K562 (cell line): Measurements from ENCODE around the gene TIAM1. TPM values are rescaled to one million over a fixed set of nuclear protein-coding genes. Genes with fewer than 3 reads are reported as not detected.

Experiments
- ATAC-seq: fragments of 200-7000 bp; cut with Tn5 transposase; 3 replicates; pipeline ENCODE4 v1.9.1; 2020; ENCODE audit warnings: moderate library complexity
- BruUV-seq: library from RNA; stranded (reverse); fragments of 400-500 nt; replicated peaks from 2 replicates; lab custom pipeline; 2021; lab: Mats Ljungman, UMichigan
- CTCF ChIA-PET: fragments of 300-600 bp; formaldehyde crosslinking; extraction: SDS; loops from one replicate; lab custom pipeline; 2021; ENCODE audit warnings: low intra/inter-chr PET ratio; lab: Yijun Ruan, JAX
- POLR2A ChIA-PET: fragments of 300-600, 350-650 bp; sonication (Branson Sonifier 250); formaldehyde crosslinking; extraction: SDS; loops from one replicate; lab custom pipeline; 2021; ENCODE audit warnings: antibody characterized with exemption, inconsistent platforms; lab: Yijun Ruan, JAX
- DNase-seq, 4 experiments: peaks; one replicate each; pipeline versions ENCODE4 v3.0.0 to v3.0.0-alpha.2; 2011 to 2018; ENCODE audit warnings: low spot score in 3 of 4, mixed read lengths in 3 of 4; ENCODE audit errors: extremely low read depth in 1 of 4
- FAIRE-seq: peaks from 2 replicates; lab custom pipeline; 2011; peaks lifted over from hg19 to GRCh38; lab: Jason Lieb, UNC
- H2AFZ ChIP-seq: 2 replicates; pipeline ENCODE4 v1.6.0; 2011; ENCODE audit warnings: low read depth, low read length, control low read depth, inconsistent platforms
- H3K27ac ChIP-seq: fragments of 200-600 bp; 3 replicates; pipeline ENCODE4 v1.8.0; 2011; ENCODE audit warnings: low read depth, mild to moderate bottlenecking, control low read depth, inconsistent platforms, low read length, moderate library complexity, mixed read lengths; ENCODE audit errors: extremely low read depth
- H3K27me3 ChIP-seq, 2 experiments: fragments of 300-600 bp in 1 of 2; 2 replicates in 1 of 2; 3 replicates in 1 of 2; pipeline versions ENCODE4 v1.6.0 to v1.8.0; 2011; ENCODE audit warnings: inconsistent platforms in 2 of 2, low read length in 2 of 2, mild to moderate bottlenecking in 1 of 2, mixed read lengths in 1 of 2, moderate library complexity in 1 of 2; ENCODE audit not compliant: control insufficient read depth in 2 of 2, insufficient read depth in 2 of 2
- H3K36me3 ChIP-seq: fragments of 300-600 bp; 3 replicates; pipeline ENCODE4 v1.8.0; 2011; ENCODE audit warnings: mild to moderate bottlenecking, low read length, inconsistent platforms; ENCODE audit not compliant: control insufficient read depth, insufficient read depth
- H3K4me1 ChIP-seq, 2 experiments: fragments of 200-600 bp in 1 of 2; replicated peaks in 1 of 2; 2 replicates in 1 of 2; 3 replicates in 1 of 2; pipeline versions ENCODE4 v1.5.1 to v1.8.0; 2011; ENCODE audit warnings: inconsistent platforms in 2 of 2, low read length in 2 of 2, mild to moderate bottlenecking in 1 of 2, mixed read lengths in 1 of 2, moderate library complexity in 1 of 2; ENCODE audit not compliant: control insufficient read depth in 2 of 2, insufficient read depth in 2 of 2
- H3K4me2 ChIP-seq: 2 replicates; pipeline ENCODE4 v1.6.1; 2011; ENCODE audit warnings: low read length, control low read depth, inconsistent platforms, mixed read lengths; ENCODE audit not compliant: insufficient read depth
- H3K4me3 ChIP-seq: fragments of 200-600 bp; sonication (generic), shearing (Covaris generic); 2 replicates; pipeline ENCODE4 v1.5.1; 2016; ENCODE audit warnings: control low read depth, inconsistent platforms
- H3K79me2 ChIP-seq: fragments of 200-600 bp; 3 replicates; pipeline ENCODE4 v1.8.0; 2011; ENCODE audit warnings: low read length, inconsistent platforms; ENCODE audit not compliant: control insufficient read depth, insufficient read depth
- H3K9ac ChIP-seq, 2 experiments: 2 replicates each; pipeline versions ENCODE4 v1.6.0 to v1.6.1; 2011; ENCODE audit warnings: low read depth in 2 of 2, low read length in 2 of 2, control low read depth in 1 of 2, inconsistent platforms in 1 of 2, mild to moderate bottlenecking in 1 of 2, mixed read lengths in 1 of 2; ENCODE audit not compliant: insufficient read depth in 1 of 2
- H3K9me1 ChIP-seq: one replicate; pipeline ENCODE4 v1.6.0; 2011; ENCODE audit warnings: inconsistent platforms, mild to moderate bottlenecking, low read length, moderate library complexity; ENCODE audit not compliant: control insufficient read depth, insufficient read depth
- H3K9me3 ChIP-seq: replicated peaks from 2 replicates; pipeline ENCODE4 v1.5.1; 2011; ENCODE audit warnings: low read depth, low read length, inconsistent platforms; ENCODE audit not compliant: control insufficient read depth, insufficient read depth
- H4K20me1 ChIP-seq: replicated peaks from 2 replicates; pipeline ENCODE4 v1.6.1; 2011; ENCODE audit warnings: low read length, inconsistent platforms, mixed read lengths; ENCODE audit not compliant: control insufficient read depth, insufficient read depth
- GTF2E2 ChIP-seq: fragments of 200-800 bp; sonication (Bioruptor generic); IDR thresholded peaks from 2 replicates; pipeline ENCODE4 v1.6.1; 2016; ENCODE audit warnings: missing genetic modification characterization, missing compliant biosample characterization
- HLTF ChIP-seq: fragments of 450-650 bp; IDR thresholded peaks from 2 replicates; pipeline ENCODE4 v1.6.1; 2016
- MCM7 ChIP-seq, 2 experiments: fragments of 450-650 bp; IDR thresholded peaks; 2 replicates each; pipeline ENCODE4 v1.6.1; 2016 to 2018
- PHB ChIP-seq: fragments of 250-450 bp; sonication (Bioruptor Pico); IDR thresholded peaks from 2 replicates; pipeline ENCODE4 v1.5.0; 2021
- WGBS: fragments of 100-300 bp; shearing (Covaris generic); methylation state at CpG from one replicate; pipeline ENCODE4 v1.1.6; 2016; ENCODE audit warnings: low coverage, mixed read lengths; ENCODE audit not compliant: insufficient coverage; ENCODE audit errors: missing lambda C conversion rate; 5-methylcytosine and 5-hydroxymethylcytosine counted together
- in situ Hi-C: fragments of 300-500 bp; cut with MboI; formaldehyde crosslinking; loops from 4 replicates; pipeline ENCODE4 v1.15.0; 2018; ENCODE audit warnings: inconsistent platforms, mixed read lengths
- intact Hi-C: fragments of 100-400 bp; cut with micrococcal nuclease; formaldehyde crosslinking; loops from 2 replicates; pipeline ENCODE4 v1.14.2; 2022
- polyA plus RNA-seq, 8 experiments: library from polyadenylated mRNA; depleted of rRNA in 4 of 8; stranded (reverse) in 5 of 8; unstranded in 3 of 8; fragments of >200 nt; fragmentation: Nextera tagmentation in 2 of 8; fragmentation: Illumina TruSeq in 1 of 8; extraction: Ambion mirVana in 2 of 8; extraction: Trizol in 1 of 8; gene quantifications; 2 replicates each; pipeline versions ENCODE4 v1.2.1 to v1.2.3, GENCODE V29; 2011 to 2014; ENCODE audit warnings: inconsistent platforms in 1 of 8, missing spikeins in 1 of 8
- total RNA-seq, 7 experiments: library from RNA; depleted of rRNA in 6 of 7; stranded (reverse); fragments of >200 nt in 6 of 7; fragmentation: Illumina TruSeq in 2 of 7; extraction: Trizol in 2 of 7; gene quantifications; 2 replicates each; pipeline versions ENCODE4 v1.2.1 to v1.2.3, GENCODE V29; 2011 to 2021; ENCODE audit warnings: low replicate concordance in 1 of 7
- TF ChIP-seq, protein P1 (sequence below): fragments of 250-450 bp; sonication (Bioruptor Pico); IDR thresholded peaks from 2 replicates; pipeline ENCODE4 v1.4.0; 2020; ENCODE audit warnings: mild to moderate bottlenecking, moderate library complexity, borderline replicate concordance
- TF ChIP-seq, protein P2 (sequence below): fragments of 450-650 bp; IDR thresholded peaks from 2 replicates; pipeline ENCODE4 v1.6.1; 2016
- TF ChIP-seq, protein P3 (sequence below): sonication (generic); formaldehyde crosslinking; IDR thresholded peaks from 2 replicates; pipeline ENCODE4 v1.8.1; 2022; ENCODE audit warnings: missing genetic modification reagents

Gene TIAM1
- total and polyA plus RNA-seq, 9 of the 15 experiments (the other 6 are each of a cell fraction or from before 2014, with no cell fraction given): 0.11 TPM; not detected in 8

DNA sequence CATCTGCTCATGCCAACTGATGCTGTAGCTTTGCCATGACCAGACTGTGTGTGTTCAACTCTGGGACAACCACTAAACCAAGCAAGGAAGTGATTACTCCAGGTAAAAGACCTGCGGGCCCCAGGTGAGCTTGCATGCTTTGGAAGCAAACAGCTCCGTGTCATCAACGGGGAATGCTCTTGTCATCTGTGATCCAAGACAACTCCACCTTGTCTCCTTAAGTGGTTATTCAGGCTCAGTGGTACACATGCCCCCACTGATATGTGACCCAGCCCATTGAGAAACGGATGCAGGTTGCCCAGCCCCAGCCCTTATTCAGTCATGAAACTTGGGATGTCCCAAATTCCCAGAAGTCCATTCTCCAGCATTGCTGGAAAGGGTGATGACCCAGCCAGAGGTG, 89.0 kb downstream of the TIAM1 start (continued):
- TF ChIP-seq, protein P1, sequence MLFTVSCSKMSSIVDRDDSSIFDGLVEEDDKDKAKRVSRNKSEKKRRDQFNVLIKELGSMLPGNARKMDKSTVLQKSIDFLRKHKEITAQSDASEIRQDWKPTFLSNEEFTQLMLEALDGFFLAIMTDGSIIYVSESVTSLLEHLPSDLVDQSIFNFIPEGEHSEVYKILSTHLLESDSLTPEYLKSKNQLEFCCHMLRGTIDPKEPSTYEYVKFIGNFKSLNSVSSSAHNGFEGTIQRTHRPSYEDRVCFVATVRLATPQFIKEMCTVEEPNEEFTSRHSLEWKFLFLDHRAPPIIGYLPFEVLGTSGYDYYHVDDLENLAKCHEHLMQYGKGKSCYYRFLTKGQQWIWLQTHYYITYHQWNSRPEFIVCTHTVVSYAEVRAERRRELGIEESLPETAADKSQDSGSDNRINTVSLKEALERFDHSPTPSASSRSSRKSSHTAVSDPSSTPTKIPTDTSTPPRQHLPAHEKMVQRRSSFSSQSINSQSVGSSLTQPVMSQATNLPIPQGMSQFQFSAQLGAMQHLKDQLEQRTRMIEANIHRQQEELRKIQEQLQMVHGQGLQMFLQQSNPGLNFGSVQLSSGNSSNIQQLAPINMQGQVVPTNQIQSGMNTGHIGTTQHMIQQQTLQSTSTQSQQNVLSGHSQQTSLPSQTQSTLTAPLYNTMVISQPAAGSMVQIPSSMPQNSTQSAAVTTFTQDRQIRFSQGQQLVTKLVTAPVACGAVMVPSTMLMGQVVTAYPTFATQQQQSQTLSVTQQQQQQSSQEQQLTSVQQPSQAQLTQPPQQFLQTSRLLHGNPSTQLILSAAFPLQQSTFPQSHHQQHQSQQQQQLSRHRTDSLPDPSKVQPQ (CRISPR knock-in tag): no peak
- TF ChIP-seq HLTF: no peak

DNA sequence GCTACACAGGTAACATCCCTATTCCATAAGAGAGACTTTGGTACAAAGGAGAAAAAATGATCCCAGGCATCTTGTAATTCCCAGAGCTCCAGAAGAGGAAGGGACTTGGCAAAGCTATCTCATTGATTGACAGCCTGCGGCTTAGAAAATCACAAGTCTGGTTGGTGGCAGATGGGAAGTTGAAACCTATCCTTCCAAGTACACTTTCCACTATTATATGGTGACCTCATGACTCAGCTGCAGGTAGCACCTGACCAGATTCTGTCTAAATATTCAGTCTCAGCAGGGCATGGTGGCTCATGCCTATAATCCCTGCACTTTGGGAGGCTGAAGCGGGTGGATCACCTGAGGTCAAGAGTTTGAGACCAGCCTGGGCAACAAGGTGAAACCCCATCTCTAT, 89.9 kb downstream of the TIAM1 start:
- TF ChIP-seq PHB (CRISPR knock-in tag): no peak
- TF ChIP-seq GTF2E2 (tag): no peak
- no peak for TF ChIP-seq MCM7 (IDR thresholded peaks at IDR 0.05)
- TF ChIP-seq, protein P2, sequence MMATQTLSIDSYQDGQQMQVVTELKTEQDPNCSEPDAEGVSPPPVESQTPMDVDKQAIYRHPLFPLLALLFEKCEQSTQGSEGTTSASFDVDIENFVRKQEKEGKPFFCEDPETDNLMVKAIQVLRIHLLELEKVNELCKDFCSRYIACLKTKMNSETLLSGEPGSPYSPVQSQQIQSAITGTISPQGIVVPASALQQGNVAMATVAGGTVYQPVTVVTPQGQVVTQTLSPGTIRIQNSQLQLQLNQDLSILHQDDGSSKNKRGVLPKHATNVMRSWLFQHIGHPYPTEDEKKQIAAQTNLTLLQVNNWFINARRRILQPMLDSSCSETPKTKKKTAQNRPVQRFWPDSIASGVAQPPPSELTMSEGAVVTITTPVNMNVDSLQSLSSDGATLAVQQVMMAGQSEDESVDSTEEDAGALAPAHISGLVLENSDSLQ: peak; percentile 36; the same call in 1 of the 2 replicates
- TF ChIP-seq, protein P3, sequence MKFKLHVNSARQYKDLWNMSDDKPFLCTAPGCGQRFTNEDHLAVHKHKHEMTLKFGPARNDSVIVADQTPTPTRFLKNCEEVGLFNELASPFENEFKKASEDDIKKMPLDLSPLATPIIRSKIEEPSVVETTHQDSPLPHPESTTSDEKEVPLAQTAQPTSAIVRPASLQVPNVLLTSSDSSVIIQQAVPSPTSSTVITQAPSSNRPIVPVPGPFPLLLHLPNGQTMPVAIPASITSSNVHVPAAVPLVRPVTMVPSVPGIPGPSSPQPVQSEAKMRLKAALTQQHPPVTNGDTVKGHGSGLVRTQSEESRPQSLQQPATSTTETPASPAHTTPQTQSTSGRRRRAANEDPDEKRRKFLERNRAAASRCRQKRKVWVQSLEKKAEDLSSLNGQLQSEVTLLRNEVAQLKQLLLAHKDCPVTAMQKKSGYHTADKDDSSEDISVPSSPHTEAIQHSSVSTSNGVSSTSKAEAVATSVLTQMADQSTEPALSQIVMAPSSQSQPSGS (CRISPR knock-in tag): no peak
- TF ChIP-seq, all 486 proteins: peak for 1
- Histone ChIP-seq H3K9me1 (no peaks in the 10 kb centered on the region), H3K9me3 (no peaks in the 10 kb centered on the region), H3K4me1 (peaks cover 0 to 5% of the 10 kb centered on the region in 2 experiments; a peak in 1 of 5 replicates), H4K20me1 (no peaks in the 10 kb centered on the region), H3K27me3 (peaks cover 4 to 9% of the 10 kb centered on the region in 2 experiments; a peak in 3 of 5 replicates), H3K79me2 (no peaks in the 10 kb centered on the region), H3K9ac (no peak overlapping the region), H3K4me2 (no peak overlapping the region), H3K27ac (no peak overlapping the region), H2AFZ (no peak overlapping the region), H3K36me3 (no peaks in the 10 kb centered on the region), H3K4me3 (no peak overlapping the region)
- in situ Hi-C loops: no loop called here
- BruUV-seq: no TSS peak
- intact Hi-C loops: no loop called here
- no peak for ATAC-seq
- ChIA-PET POLR2A (interaction anchor here (1.2 to 1.6 kb wide), 2 partner anchors 11 to 23 kb away, joined by 3 to 4 read pairs; no protein-coding TSS in a partner anchor), CTCF (no interaction called here)
- 0% methylated on average over 2 of the region's 2 CpGs for WGBS
- no peak for FAIRE-seq
- no peak for DNase-seq
